Measurements from ENCODE around the gene TNNI2.

The TNNI2 gene

GRCh38 chr11:1878137-1879031 is 39.6 kb downstream of the TNNI2 start:
- TF ChIP-seq CTCF (IDR thresholded peaks at IDR 0.05; ENCODE audit: extremely low read depth, insufficient read depth, missing control alignments) = no peak
- in situ Hi-C loops (cut with MboI; ENCODE audit: low pct_unique_long_range_greater_than_20kb, low sequenced_read_pairs, unreplicated experiment) = no loop called here

GRCh38 chr11:1879342-1879940 is 40.7 kb downstream of the TNNI2 start:
- in situ Hi-C loops (cut with MboI; ENCODE audit: low pct_unique_long_range_greater_than_20kb, low sequenced_read_pairs, unreplicated experiment) = no loop called here
- no peak for DNase-seq (ENCODE audit: low spot score)
- no peak for TF ChIP-seq CTCF (IDR thresholded peaks at IDR 0.05; ENCODE audit: extremely low read depth, insufficient read depth, missing control alignments)

More at GRCh38 chr11:1878137-1879031, 39.6 kb downstream of the TNNI2 start:
- no peak for DNase-seq (ENCODE audit: low spot score)

- DNase-seq (ENCODE audit: low spot score) = no peak
- no peak for TF ChIP-seq CTCF (IDR thresholded peaks at IDR 0.05; ENCODE audit: extremely low read depth, insufficient read depth, missing control alignments)
- in situ Hi-C loops (cut with MboI; ENCODE audit: low pct_unique_long_range_greater_than_20kb, low sequenced_read_pairs, unreplicated experiment) = no loop called here
Observed at GRCh38 chr11:1879941-1880720, 41.4 kb downstream of the TNNI2 start.

- DNase-seq (ENCODE audit: low spot score) = no peak
- in situ Hi-C loops (cut with MboI; ENCODE audit: low pct_unique_long_range_greater_than_20kb, low sequenced_read_pairs, unreplicated experiment) = no loop called here
- no peak for TF ChIP-seq CTCF (IDR thresholded peaks at IDR 0.05; ENCODE audit: extremely low read depth, insufficient read depth, missing control alignments)
Observed at GRCh38 chr11:1880746-1881441, 42.1 kb downstream of the TNNI2 start.

GRCh38 chr11:1881442-1882264 is 42.9 kb downstream of the TNNI2 start:
- in situ Hi-C loops (cut with MboI; ENCODE audit: low pct_unique_long_range_greater_than_20kb, low sequenced_read_pairs, unreplicated experiment) = no loop called here
- peak; percentile 71 for DNase-seq (ENCODE audit: low spot score)
- TF ChIP-seq CTCF (IDR thresholded peaks at IDR 0.05; ENCODE audit: extremely low read depth, insufficient read depth, missing control alignments) = no peak
